Neural crest cell (in vitro differentiated cells): ENCODE results near the gene RAB41. TPM values are rescaled to one million over a fixed set of nuclear protein-coding genes. Genes with fewer than 3 reads are reported as not detected.
"Not testable (repeated sequence)": the region's sequence is repeated elsewhere in the genome, so short reads cannot be mapped to it uniquely, and the experiment has no call there.

Experiments used
- DNase-seq: peaks from one replicate; pipeline ENCODE4 v3.0.0; 2021; ENCODE audit warnings: low read depth, mixed read lengths, low spot score
- H3K27ac Mint-ChIP-seq: one replicate; pipeline ENCODE4 v1.8.0; 2021; ENCODE audit warnings: mild to moderate bottlenecking, mixed read lengths; ENCODE audit not compliant: unreplicated experiment
- H3K27me3 Mint-ChIP-seq: 2 replicates; pipeline ENCODE4 v1.8.0; 2021; ENCODE audit warnings: low read depth, mild to moderate bottlenecking, mixed read lengths
- H3K36me3 Mint-ChIP-seq: 2 replicates; pipeline ENCODE4 v1.8.0; 2021; ENCODE audit warnings: low read depth, mild to moderate bottlenecking, mixed read lengths
- H3K4me1 Mint-ChIP-seq: 2 replicates; pipeline ENCODE4 v1.8.0; 2021; ENCODE audit warnings: mixed read lengths
- H3K4me3 Mint-ChIP-seq: one replicate; pipeline ENCODE4 v1.8.0; 2021; ENCODE audit warnings: mild to moderate bottlenecking, mixed read lengths
- H3K9me3 Mint-ChIP-seq: 2 replicates; pipeline ENCODE4 v1.8.0; 2021; ENCODE audit warnings: mixed read lengths
- CTCF ChIP-seq: fragments of 200-600 bp; sonication (generic); conservative IDR thresholded peaks from 2 replicates; pipeline ENCODE4 v1.5.0; 2021; ENCODE audit warnings: antibody characterized with exemption, mild to moderate bottlenecking
- total RNA-seq: library from RNA; stranded (reverse); gene quantifications from 2 replicates; pipeline ENCODE4 v1.2.1, GENCODE V29; 2021

RAB41 gene
- total RNA-seq, 1 donor from 2014 or later = not detected

GRCh38 chrX:70268034-70268433, 13.9 kb upstream of the RAB41 start, which contains the start of gene ARR3:
Gene ARR3, plus strand, starts transcription at chrX:70268334. Its CDS starts 1,052 bp downstream, at chrX:70269386.
- Mint-ChIP-seq H3K36me3 (no peaks in the 10 kb centered on the region), H3K27me3 (peaks cover 4% of the 10 kb centered on the region), H3K4me1 (no peaks in the 10 kb centered on the region), H3K9me3 (peaks cover 10% of the 10 kb centered on the region), H3K4me3 (no peak within 1 kb of the TSS), H3K27ac (no peak within 1 kb of the TSS)
- DNase-seq = no peak
- TF ChIP-seq CTCF = no peak

- H3K4me1 Mint-ChIP-seq, H3K36me3 Mint-ChIP-seq, H3K27ac Mint-ChIP-seq, H3K9me3 Mint-ChIP-seq, H3K4me3 Mint-ChIP-seq, DNase-seq, H3K27me3 Mint-ChIP-seq: not testable (repeated sequence)
These were observed 7.9 kb upstream of the RAB41 start for GRCh38 chrX:70274029-70274428.

- Mint-ChIP-seq H3K36me3 (peaks cover 2% of the 10 kb centered on the region), H3K27ac (no peak overlapping the region), H3K27me3 (no peaks in the 10 kb centered on the region), H3K4me1 (no peaks in the 10 kb centered on the region), H3K9me3 (peaks cover 7% of the 10 kb centered on the region), H3K4me3 (no peak overlapping the region)
- no peak for TF ChIP-seq CTCF
- DNase-seq = no peak
These were observed 2.9 kb upstream of the RAB41 start for GRCh38 chrX:70279081-70279480.

- Mint-ChIP-seq H3K27ac (no peak overlapping the region), H3K27me3 (no peaks in the 10 kb centered on the region), H3K9me3 (peaks cover 7% of the 10 kb centered on the region), H3K4me3 (no peak overlapping the region), H3K4me1 (no peaks in the 10 kb centered on the region), H3K36me3 (peaks cover 2% of the 10 kb centered on the region)
- no peak for TF ChIP-seq CTCF
- no peak for DNase-seq
These were observed 1.4 kb upstream of the RAB41 start for GRCh38 chrX:70280573-70280972.

GRCh38 chrX:70289168-70289792, 7.3 kb downstream of the RAB41 start:
- Mint-ChIP-seq H3K27ac (peak overlapping the region; percentile 71), H3K36me3 (peaks cover 5% of the 10 kb centered on the region), H3K27me3 (no peaks in the 10 kb centered on the region), H3K4me1 (peaks cover 28% of the 10 kb centered on the region), H3K4me3 (peak overlapping the region; percentile 96), H3K9me3 (no peaks in the 10 kb centered on the region)
- no peak for DNase-seq
- no peak for TF ChIP-seq CTCF
